ENCODE data around the gene COL8A2.

DNA sequence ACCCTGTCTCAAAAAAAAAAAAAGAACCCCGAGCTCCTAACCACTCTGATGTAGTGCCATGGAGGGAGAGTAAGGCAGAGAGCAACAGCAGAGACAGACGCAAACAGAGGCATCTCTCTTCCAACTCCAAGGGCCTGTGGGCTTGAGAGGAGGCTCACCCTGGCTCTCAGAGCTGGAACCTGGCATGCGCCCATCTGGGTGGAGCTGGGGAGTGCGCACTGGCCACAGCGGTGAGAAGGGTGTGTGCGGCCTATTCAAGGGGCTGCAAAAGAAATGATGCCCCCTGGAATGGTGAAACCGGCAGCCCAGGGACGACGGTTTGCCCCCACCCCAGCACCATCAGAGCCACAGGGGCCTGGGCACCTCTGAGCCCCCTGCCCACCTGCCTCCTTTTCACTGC lies 17.6 kb downstream of the COL8A2 start:
- TF ChIP-seq, protein P1, sequence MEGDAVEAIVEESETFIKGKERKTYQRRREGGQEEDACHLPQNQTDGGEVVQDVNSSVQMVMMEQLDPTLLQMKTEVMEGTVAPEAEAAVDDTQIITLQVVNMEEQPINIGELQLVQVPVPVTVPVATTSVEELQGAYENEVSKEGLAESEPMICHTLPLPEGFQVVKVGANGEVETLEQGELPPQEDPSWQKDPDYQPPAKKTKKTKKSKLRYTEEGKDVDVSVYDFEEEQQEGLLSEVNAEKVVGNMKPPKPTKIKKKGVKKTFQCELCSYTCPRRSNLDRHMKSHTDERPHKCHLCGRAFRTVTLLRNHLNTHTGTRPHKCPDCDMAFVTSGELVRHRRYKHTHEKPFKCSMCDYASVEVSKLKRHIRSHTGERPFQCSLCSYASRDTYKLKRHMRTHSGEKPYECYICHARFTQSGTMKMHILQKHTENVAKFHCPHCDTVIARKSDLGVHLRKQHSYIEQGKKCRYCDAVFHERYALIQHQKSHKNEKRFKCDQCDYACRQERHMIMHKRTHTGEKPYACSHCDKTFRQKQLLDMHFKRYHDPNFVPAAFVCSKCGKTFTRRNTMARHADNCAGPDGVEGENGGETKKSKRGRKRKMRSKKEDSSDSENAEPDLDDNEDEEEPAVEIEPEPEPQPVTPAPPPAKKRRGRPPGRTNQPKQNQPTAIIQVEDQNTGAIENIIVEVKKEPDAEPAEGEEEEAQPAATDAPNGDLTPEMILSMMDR (IDR thresholded peaks at IDR 0.05; ENCODE audit: extremely low read depth in 1 of 2, insufficient read depth in 1 of 2, low read depth in 1 of 2, low read length in 2 of 2), result no peak
- no peak for TF ChIP-seq EZH2 (IDR thresholded peaks at IDR 0.05; ENCODE audit: borderline replicate concordance, low read depth, low read length, severe bottlenecking)
- TF ChIP-seq JUN (IDR thresholded peaks at IDR 0.05; ENCODE audit: borderline replicate concordance, insufficient read depth, insufficient read length, low read depth), result no peak
- no peak for TF ChIP-seq POLR2AphosphoS5 (IDR thresholded peaks at IDR 0.05; ENCODE audit: insufficient read depth, low read depth, low read length)

Measured in endothelial cell of umbilical vein (primary cell).